Measurements from ENCODE around the gene EXD3. TPM values are rescaled to one million over a fixed set of nuclear protein-coding genes. Genes with fewer than 3 reads are reported as not detected.

EXD3 gene
- total and polyA plus RNA-seq, 9 of the 15 experiments (the other 6 are each of a cell fraction or from before 2014, with no cell fraction given), result 0.29 to 12.5 (median 3.9) TPM

GRCh38 chr9:137416563-137417151 lies 6.3 kb downstream of the EXD3 start:
- H3K79me2 ChIP-seq (ENCODE audit: control insufficient read depth, insufficient read depth, low read length), result peaks cover 67% of the 10 kb centered on the region
- H3K9me1 ChIP-seq (ENCODE audit: control insufficient read depth, insufficient read depth, low read length), result no peaks in the 10 kb centered on the region
- no peak overlapping the region for H3K4me3 ChIP-seq
- no peaks in the 10 kb centered on the region for H4K20me1 ChIP-seq (replicated peaks; ENCODE audit: control insufficient read depth, insufficient read depth, low read length)
- H3K4me1 ChIP-seq (replicated peaks in 1 of 2; ENCODE audit: control insufficient read depth in 2 of 2, insufficient read depth in 2 of 2, low read length in 2 of 2), result peaks cover 25 to 47% of the 10 kb centered on the region in 2 experiments
- no peak overlapping the region for H2AFZ ChIP-seq (ENCODE audit: low read depth, low read length)
- no peak overlapping the region for H3K9ac ChIP-seq (ENCODE audit: insufficient read depth in 1 of 2, low read depth in 2 of 2, low read length in 2 of 2)
- DNase-seq (ENCODE audit: extremely low read depth in 1 of 4, low spot score in 3 of 4), result no peak
- intact Hi-C loops (cut with micrococcal nuclease) (no loop called here), in situ Hi-C loops (cut with MboI) (no loop called here)
- no peak overlapping the region for H3K27ac ChIP-seq (ENCODE audit: extremely low read depth, low read depth, low read length)
- peaks cover 5% of the 10 kb centered on the region; the same call in 2 of the 3 replicates for H3K36me3 ChIP-seq (ENCODE audit: control insufficient read depth, insufficient read depth, low read length)
- CTCF ChIA-PET (ENCODE audit: low intra/inter-chr PET ratio), result no interaction called here
- ATAC-seq, result no peak
- H3K4me2 ChIP-seq (ENCODE audit: insufficient read depth, low read length), result no peak overlapping the region
- no peaks in the 10 kb centered on the region for H3K27me3 ChIP-seq (ENCODE audit: control insufficient read depth in 2 of 2, insufficient read depth in 2 of 2, low read length in 2 of 2)
- TF ChIP-seq IRF1 (CRISPR knock-in tag; IDR thresholded peaks at IDR 0.05; ENCODE audit: borderline replicate concordance) (no peak), POLR2G (IDR thresholded peaks at IDR 0.05; ENCODE audit: low read depth, low read length) (peak; percentile 62)
- FAIRE-seq, result no peak
- H3K9me3 ChIP-seq (replicated peaks; ENCODE audit: control insufficient read depth, insufficient read depth, low read depth, low read length), result no peaks in the 10 kb centered on the region
- POLR2A ChIA-PET, result interaction anchor here (0.7 kb wide), 1 partner anchor 115 kb away, joined by 3 read pairs; the partner anchor contains the start of gene NRARP
- no TSS peak for BruUV-seq (replicated peaks)
- 95% methylated on average over 12 of the region's 45 CpGs for WGBS (ENCODE audit: insufficient coverage, low coverage, missing lambda C conversion rate)

GRCh38 chr9:137416006-137416562 lies 6.9 kb downstream of the EXD3 start:
- no peaks in the 10 kb centered on the region for H4K20me1 ChIP-seq (replicated peaks; ENCODE audit: control insufficient read depth, insufficient read depth, low read length)
- peaks cover 65% of the 10 kb centered on the region for H3K79me2 ChIP-seq (ENCODE audit: control insufficient read depth, insufficient read depth, low read length)
- intact Hi-C loops (cut with micrococcal nuclease), result no loop called here
- POLR2A ChIA-PET, result interaction anchor here (0.7 kb wide), 1 partner anchor 114 kb away, joined by 3 read pairs; the partner anchor contains the start of gene NRARP
- H3K27ac ChIP-seq (ENCODE audit: extremely low read depth, low read depth, low read length), result no peak overlapping the region
- no peaks in the 10 kb centered on the region for H3K27me3 ChIP-seq (ENCODE audit: control insufficient read depth in 2 of 2, insufficient read depth in 2 of 2, low read length in 2 of 2)
- ATAC-seq (no peak), FAIRE-seq (no peak), DNase-seq (ENCODE audit: extremely low read depth in 1 of 4, low spot score in 3 of 4) (no peak)
- no peaks in the 10 kb centered on the region for H3K9me1 ChIP-seq (ENCODE audit: control insufficient read depth, insufficient read depth, low read length)
- H3K9me3 ChIP-seq (replicated peaks; ENCODE audit: control insufficient read depth, insufficient read depth, low read depth, low read length), result no peaks in the 10 kb centered on the region
- H3K9ac ChIP-seq (ENCODE audit: insufficient read depth in 1 of 2, low read depth in 2 of 2, low read length in 2 of 2), result 0 out of 4 replicates have a peak overlapping the region, but pooled peaks of 1 of the 2 experiments have one; percentile 40
- peaks cover 5% of the 10 kb centered on the region; the same call in 2 of the 3 replicates for H3K36me3 ChIP-seq (ENCODE audit: control insufficient read depth, insufficient read depth, low read length)
- TF ChIP-seq MEF2A (IDR thresholded peaks at IDR 0.05; ENCODE audit: control insufficient read depth, low read depth, low read length), result no peak
- no peak for TF ChIP-seq SNAPC5 (CRISPR knock-in tag; IDR thresholded peaks at IDR 0.05)
- no peak for TF ChIP-seq CC2D1A (IDR thresholded peaks at IDR 0.05)
- TF ChIP-seq CEBPB (tag; IDR thresholded peaks at IDR 0.05), result no peak
- no peak for TF ChIP-seq TAF1 (IDR thresholded peaks at IDR 0.05; ENCODE audit: control insufficient read depth, extremely low read depth, insufficient read depth, low read length, severe bottlenecking)
- TF ChIP-seq ZNF77 (CRISPR knock-in tag; IDR thresholded peaks at IDR 0.05), result no peak
- no peak for TF ChIP-seq POLR2A (conservative IDR thresholded peaks at IDR 0.05)
- BruUV-seq (replicated peaks), result no TSS peak
- CTCF ChIA-PET (ENCODE audit: low intra/inter-chr PET ratio), result no interaction called here
- no peak overlapping the region for H3K4me2 ChIP-seq (ENCODE audit: insufficient read depth, low read length)
- H2AFZ ChIP-seq (ENCODE audit: low read depth, low read length), result no peak overlapping the region
- H3K4me3 ChIP-seq, result no peak overlapping the region
- in situ Hi-C loops (cut with MboI), result no loop called here
- 95% methylated on average over 15 of the region's 23 CpGs for WGBS (ENCODE audit: insufficient coverage, low coverage, missing lambda C conversion rate)
- H3K4me1 ChIP-seq (replicated peaks in 1 of 2; ENCODE audit: control insufficient read depth in 2 of 2, insufficient read depth in 2 of 2, low read length in 2 of 2), result peaks cover 20 to 52% of the 10 kb centered on the region in 2 experiments
